Bronchial epithelial cell (primary cell): ENCODE measurements around the gene CAMK2D. TPM values are rescaled to one million over a fixed set of nuclear protein-coding genes. Genes with fewer than 3 reads are reported as not detected.
A peak's percentile ranks its signal among the peaks of the same experiment; 100 is the strongest.

Source experiments
- DNase-seq: peaks from one replicate; pipeline ENCODE4 v3.0.0-alpha.2; 2010; ENCODE audit warnings: low read depth
- FAIRE-seq: peaks from 2 replicates; lab custom pipeline; 2011; peaks lifted over from hg19 to GRCh38; lab: Jason Lieb, UNC
- H3K27me3 ChIP-seq: 2 replicates; pipeline ENCODE4 v1.5.1; 2011; ENCODE audit warnings: low read length; ENCODE audit not compliant: control insufficient read depth, insufficient read depth
- H3K36me3 ChIP-seq: 2 replicates; pipeline ENCODE4 v1.5.1; 2011; ENCODE audit warnings: low read length; ENCODE audit not compliant: control insufficient read depth, insufficient read depth
- H3K4me3 ChIP-seq: 2 replicates; pipeline ENCODE4 v1.5.1; 2011; ENCODE audit warnings: mild to moderate bottlenecking, low read depth, low read length, control low read depth
- total RNA-seq: library from RNA; depleted of rRNA; stranded (reverse); fragments of >200 nt; gene quantifications from 2 replicates; pipeline ENCODE4 v1.2.1, GENCODE V29; 2014
- TF ChIP-seq, protein P1 (sequence below): IDR thresholded peaks from 2 replicates; pipeline ENCODE4 v1.5.1; 2011; ENCODE audit warnings: mild to moderate bottlenecking, moderate library complexity, low read length, control low read depth, inconsistent platforms; ENCODE audit not compliant: insufficient read depth, severe bottlenecking

The CAMK2D gene
- total RNA-seq, 1 donor from 2014 or later, result 50.8 TPM

GRCh38 chr4:113476800-113477199 is 284.7 kb downstream of the CAMK2D start:
- H3K27me3 ChIP-seq, result no peaks in the 10 kb centered on the region
- TF ChIP-seq, protein P1, sequence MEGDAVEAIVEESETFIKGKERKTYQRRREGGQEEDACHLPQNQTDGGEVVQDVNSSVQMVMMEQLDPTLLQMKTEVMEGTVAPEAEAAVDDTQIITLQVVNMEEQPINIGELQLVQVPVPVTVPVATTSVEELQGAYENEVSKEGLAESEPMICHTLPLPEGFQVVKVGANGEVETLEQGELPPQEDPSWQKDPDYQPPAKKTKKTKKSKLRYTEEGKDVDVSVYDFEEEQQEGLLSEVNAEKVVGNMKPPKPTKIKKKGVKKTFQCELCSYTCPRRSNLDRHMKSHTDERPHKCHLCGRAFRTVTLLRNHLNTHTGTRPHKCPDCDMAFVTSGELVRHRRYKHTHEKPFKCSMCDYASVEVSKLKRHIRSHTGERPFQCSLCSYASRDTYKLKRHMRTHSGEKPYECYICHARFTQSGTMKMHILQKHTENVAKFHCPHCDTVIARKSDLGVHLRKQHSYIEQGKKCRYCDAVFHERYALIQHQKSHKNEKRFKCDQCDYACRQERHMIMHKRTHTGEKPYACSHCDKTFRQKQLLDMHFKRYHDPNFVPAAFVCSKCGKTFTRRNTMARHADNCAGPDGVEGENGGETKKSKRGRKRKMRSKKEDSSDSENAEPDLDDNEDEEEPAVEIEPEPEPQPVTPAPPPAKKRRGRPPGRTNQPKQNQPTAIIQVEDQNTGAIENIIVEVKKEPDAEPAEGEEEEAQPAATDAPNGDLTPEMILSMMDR, result no peak
- DNase-seq, result peak; percentile 80
- no peak overlapping the region for H3K4me3 ChIP-seq
- FAIRE-seq, result peak; percentile 77
- H3K36me3 ChIP-seq, result no peaks in the 10 kb centered on the region

- H3K4me3 ChIP-seq, result no peak overlapping the region
- no peaks in the 10 kb centered on the region for H3K27me3 ChIP-seq
- no peaks in the 10 kb centered on the region for H3K36me3 ChIP-seq
- FAIRE-seq (no peak), DNase-seq (peak; percentile 99)
- TF ChIP-seq, protein P1, result no peak
These were observed 287.5 kb downstream of the CAMK2D start for GRCh38 chr4:113474017-113474416.

DNA sequence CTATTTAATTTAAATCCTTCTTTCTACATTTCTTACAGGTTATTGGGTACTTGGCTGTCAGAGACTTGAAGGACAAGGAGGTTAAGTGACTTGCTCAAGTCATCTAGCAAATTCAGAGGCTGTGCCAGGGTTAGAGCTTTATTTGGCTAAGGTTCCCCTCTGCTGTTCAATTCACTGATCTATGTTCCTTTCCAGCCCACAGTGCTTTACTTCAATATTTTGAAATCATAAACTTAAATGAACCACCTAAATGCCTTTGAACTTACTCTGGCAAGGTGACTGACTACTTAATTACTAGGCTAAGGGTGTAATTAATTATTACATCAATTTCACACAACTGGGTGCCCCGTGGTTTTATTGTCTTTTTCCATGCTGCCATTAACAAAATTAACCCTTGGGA is 288.7 kb downstream of the CAMK2D start:
- TF ChIP-seq, protein P1, result no peak
- Histone ChIP-seq H3K36me3 (no peaks in the 10 kb centered on the region), H3K4me3 (no peak overlapping the region), H3K27me3 (no peaks in the 10 kb centered on the region)
- peak; percentile 7 for DNase-seq
- FAIRE-seq, result no peak

DNA sequence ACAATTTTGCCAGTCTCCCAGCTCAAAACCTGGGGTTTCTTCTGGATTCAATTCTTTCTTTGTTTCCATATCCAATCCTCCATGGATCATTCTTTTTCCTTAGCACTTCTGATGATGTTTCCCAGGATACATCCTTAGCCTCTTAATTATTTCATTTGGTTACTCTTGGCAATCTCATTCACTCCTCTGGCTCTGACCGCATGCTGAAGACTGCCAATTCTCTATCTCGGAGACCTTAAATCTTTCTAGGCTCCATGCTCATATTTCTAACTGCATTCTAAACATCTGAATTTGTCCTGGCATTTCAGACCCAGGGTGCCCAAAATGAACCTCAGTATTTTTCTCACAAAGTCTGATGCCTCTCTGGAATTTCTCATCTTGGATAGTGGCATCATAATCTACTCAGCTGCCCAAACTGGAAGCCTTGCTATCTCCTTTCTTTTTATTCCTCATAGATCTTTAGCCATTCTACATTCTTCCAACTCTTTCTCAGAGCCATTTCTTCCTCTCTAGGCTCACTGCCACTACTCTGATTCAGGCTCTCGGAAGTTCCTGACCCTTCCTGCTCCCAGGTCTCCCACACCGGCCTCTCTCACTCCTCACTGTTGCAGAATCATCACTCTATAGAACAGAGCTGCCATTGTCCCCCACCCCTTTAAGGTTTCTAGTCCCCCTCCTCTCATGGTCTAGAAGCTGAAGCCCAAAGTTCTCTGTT is 290.2 kb downstream of the CAMK2D start:
- H3K4me3 ChIP-seq, result no peak overlapping the region
- H3K27me3 ChIP-seq, result no peaks in the 10 kb centered on the region
- FAIRE-seq (no peak), DNase-seq (no peak)
- H3K36me3 ChIP-seq, result no peaks in the 10 kb centered on the region
- TF ChIP-seq, protein P1, result no peak

DNA sequence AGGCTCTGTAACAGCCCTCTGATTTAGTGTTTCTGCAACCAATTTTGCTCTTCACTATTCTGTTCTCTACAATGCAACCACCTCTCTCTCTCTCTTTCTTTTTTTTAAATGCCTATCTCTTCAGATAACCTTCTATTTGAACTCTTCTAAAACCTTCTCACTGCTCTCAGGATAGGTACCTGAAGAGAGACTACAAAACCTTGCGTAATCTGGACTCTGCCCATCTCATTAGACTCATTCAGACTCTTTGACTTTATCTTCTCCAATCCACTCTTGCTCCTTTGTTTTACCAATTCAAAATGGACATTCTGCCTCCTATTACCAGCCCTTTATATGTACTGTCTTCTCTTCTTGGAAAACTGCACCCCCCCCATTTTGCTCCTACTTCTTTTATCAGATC is 291.6 kb downstream of the CAMK2D start:
- H3K4me3 ChIP-seq, result no peak overlapping the region
- no peaks in the 10 kb centered on the region for H3K27me3 ChIP-seq
- FAIRE-seq (no peak), DNase-seq (no peak)
- H3K36me3 ChIP-seq, result no peaks in the 10 kb centered on the region
- TF ChIP-seq, protein P1, result no peak

DNA sequence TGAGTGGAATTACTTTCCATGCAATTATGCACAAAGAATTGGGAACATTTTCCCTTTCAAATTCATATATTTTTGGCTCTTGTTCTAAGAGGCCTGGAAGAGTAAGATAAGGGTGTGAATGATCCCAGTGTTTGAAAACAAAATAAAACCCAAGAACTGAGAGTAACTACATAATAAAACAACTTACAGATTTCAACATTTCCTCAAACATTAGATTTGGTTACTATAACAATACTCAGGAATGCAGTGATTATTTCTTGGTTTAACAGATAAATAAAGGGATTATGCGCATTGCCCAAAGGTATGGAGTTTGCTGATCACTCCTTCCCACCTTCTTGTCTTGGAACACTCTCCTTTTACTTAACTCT is 292.5 kb downstream of the CAMK2D start:
- no peaks in the 10 kb centered on the region for H3K27me3 ChIP-seq
- no peak overlapping the region for H3K4me3 ChIP-seq
- peaks cover 1% of the 10 kb centered on the region for H3K36me3 ChIP-seq
- no peak for FAIRE-seq
- DNase-seq, result peak; percentile 32
- TF ChIP-seq, protein P1, result no peak
